Osteocyte (in vitro differentiated cells): ENCODE results near the gene KCNK4. TPM values are rescaled to one million over a fixed set of nuclear protein-coding genes. Genes with fewer than 3 reads are reported as not detected.

Source experiments
- DNase-seq: peaks from one replicate; pipeline ENCODE4 v3.0.0; 2021; ENCODE audit warnings: mixed read lengths; ENCODE audit not compliant: unreplicated experiment; ENCODE audit errors: extremely low spot score
- H3K27ac Mint-ChIP-seq: one replicate; pipeline ENCODE4 v1.8.0; 2021; ENCODE audit warnings: mild to moderate bottlenecking, mixed read lengths; ENCODE audit not compliant: unreplicated experiment
- H3K27me3 Mint-ChIP-seq: one replicate; pipeline ENCODE4 v1.8.0; 2021; ENCODE audit warnings: mixed read lengths; ENCODE audit not compliant: unreplicated experiment
- H3K36me3 Mint-ChIP-seq: one replicate; pipeline ENCODE4 v1.8.0; 2021; ENCODE audit warnings: mixed read lengths; ENCODE audit not compliant: unreplicated experiment
- H3K4me1 Mint-ChIP-seq: one replicate; pipeline ENCODE4 v1.8.0; 2021; ENCODE audit warnings: mixed read lengths; ENCODE audit not compliant: unreplicated experiment
- H3K4me3 Mint-ChIP-seq: one replicate; pipeline ENCODE4 v1.8.0; 2021; ENCODE audit warnings: mild to moderate bottlenecking, moderate library complexity, mixed read lengths; ENCODE audit not compliant: unreplicated experiment
- H3K9me3 Mint-ChIP-seq: one replicate; pipeline ENCODE4 v1.8.0; 2021; ENCODE audit warnings: mixed read lengths; ENCODE audit not compliant: unreplicated experiment
- total RNA-seq: library from RNA; stranded (reverse); gene quantifications from 2 replicates; pipeline ENCODE4 v1.2.1, GENCODE V29; 2021
- TF ChIP-seq, protein P1 (sequence below): fragments of 200-600 bp; sonication (generic); IDR thresholded peaks from 2 replicates; pipeline ENCODE4 v1.5.0; 2021; ENCODE audit warnings: antibody characterized with exemption, mild to moderate bottlenecking, moderate library complexity

The KCNK4 gene
- total RNA-seq, 1 donor from 2014 or later = 0.43 TPM

DNA sequence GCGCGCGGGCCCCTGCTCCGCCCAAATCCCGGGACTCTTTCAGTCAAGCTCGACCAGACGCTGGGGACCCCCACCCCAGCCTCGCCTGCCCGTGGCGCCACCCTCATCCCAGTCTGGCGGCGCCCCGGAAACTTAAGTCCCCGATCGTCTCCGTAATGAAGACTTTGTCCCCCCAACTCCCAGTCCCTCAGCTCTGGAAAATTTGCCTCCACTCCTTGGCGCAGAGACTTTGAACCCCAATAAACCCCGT, 39.4 kb upstream of the KCNK4 start:
- Mint-ChIP-seq H3K9me3 (no peaks in the 10 kb centered on the region), H3K4me3 (peak overlapping the region; percentile 86), H3K27me3 (no peaks in the 10 kb centered on the region), H3K36me3 (no peaks in the 10 kb centered on the region), H3K4me1 (peaks cover 26% of the 10 kb centered on the region), H3K27ac (peak overlapping the region; percentile 64)
- TF ChIP-seq, protein P1, sequence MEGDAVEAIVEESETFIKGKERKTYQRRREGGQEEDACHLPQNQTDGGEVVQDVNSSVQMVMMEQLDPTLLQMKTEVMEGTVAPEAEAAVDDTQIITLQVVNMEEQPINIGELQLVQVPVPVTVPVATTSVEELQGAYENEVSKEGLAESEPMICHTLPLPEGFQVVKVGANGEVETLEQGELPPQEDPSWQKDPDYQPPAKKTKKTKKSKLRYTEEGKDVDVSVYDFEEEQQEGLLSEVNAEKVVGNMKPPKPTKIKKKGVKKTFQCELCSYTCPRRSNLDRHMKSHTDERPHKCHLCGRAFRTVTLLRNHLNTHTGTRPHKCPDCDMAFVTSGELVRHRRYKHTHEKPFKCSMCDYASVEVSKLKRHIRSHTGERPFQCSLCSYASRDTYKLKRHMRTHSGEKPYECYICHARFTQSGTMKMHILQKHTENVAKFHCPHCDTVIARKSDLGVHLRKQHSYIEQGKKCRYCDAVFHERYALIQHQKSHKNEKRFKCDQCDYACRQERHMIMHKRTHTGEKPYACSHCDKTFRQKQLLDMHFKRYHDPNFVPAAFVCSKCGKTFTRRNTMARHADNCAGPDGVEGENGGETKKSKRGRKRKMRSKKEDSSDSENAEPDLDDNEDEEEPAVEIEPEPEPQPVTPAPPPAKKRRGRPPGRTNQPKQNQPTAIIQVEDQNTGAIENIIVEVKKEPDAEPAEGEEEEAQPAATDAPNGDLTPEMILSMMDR = no peak
- DNase-seq = no peak

DNA sequence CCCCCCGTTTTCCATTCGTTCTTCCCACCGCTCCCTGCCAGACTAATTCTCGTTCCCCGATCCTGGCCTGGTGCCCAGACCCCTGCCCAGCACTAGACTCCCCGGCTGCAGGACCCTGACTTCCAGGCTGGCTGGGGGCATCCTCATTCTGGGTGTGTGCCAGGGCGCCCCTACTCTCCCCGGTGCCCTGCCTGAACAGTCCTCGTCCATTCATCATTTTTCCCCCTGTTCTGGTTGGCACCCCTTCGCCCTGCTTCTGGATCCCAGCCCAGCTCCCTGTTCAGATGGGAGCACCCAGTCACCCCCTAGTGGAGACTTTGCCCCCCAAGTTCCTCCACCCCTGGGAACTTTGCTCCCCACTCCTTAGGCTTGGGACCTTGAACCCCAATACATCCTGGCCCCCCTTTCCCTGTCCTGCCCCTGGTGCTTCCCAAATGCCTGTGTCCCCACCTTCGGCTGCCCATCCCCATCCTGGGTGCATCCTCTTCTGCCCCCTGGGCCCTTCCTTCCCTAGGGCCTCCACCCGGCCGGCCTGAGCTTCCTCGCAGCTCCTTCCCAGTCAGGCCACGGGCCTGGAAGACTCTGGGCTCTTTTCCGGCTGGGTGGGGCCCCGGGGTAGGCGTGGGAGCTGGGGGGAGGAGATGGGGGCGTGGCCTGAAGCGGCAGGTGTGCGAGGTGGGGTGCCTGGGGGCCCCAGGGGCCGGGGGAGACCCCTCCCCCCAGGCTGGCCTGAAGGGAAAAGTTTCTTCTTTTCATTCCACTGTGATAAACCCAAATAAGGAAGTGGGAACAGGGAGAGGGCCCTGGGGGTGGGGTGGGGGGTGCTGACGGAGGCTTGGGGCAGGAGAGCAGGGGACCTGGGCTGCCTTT, 38.9 kb upstream of the KCNK4 start:
- H3K27me3 Mint-ChIP-seq = no peaks in the 10 kb centered on the region
- peak overlapping the region; percentile 64 for H3K27ac Mint-ChIP-seq
- no peak for DNase-seq
- no peaks in the 10 kb centered on the region for H3K36me3 Mint-ChIP-seq
- TF ChIP-seq, protein P1 = peak; percentile 14
- H3K4me3 Mint-ChIP-seq = peak overlapping the region; percentile 86
- no peaks in the 10 kb centered on the region for H3K9me3 Mint-ChIP-seq
- peaks cover 26% of the 10 kb centered on the region for H3K4me1 Mint-ChIP-seq

DNA sequence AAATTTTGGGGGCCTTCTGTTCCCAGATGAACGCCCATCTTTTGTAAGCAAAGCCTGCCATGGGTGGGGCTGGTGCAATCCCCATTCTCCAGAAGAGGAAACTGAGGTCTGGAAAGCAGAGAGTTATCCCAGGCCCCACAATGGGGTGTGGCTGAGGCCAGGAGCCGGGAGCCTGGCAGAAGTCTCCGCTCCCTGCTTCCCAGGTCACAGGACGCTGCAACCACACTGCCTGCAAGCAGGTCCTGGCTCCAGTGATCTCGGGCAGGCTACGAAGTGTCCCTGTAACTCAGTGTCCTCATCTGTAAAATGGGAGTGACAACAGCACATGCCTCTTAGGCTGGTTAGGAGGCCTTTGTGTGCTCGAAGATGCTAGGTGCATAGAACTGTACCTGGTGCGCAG, 38.1 kb upstream of the KCNK4 start:
- TF ChIP-seq, protein P1 = no peak
- H3K4me1 Mint-ChIP-seq = peaks cover 22% of the 10 kb centered on the region

DNA sequence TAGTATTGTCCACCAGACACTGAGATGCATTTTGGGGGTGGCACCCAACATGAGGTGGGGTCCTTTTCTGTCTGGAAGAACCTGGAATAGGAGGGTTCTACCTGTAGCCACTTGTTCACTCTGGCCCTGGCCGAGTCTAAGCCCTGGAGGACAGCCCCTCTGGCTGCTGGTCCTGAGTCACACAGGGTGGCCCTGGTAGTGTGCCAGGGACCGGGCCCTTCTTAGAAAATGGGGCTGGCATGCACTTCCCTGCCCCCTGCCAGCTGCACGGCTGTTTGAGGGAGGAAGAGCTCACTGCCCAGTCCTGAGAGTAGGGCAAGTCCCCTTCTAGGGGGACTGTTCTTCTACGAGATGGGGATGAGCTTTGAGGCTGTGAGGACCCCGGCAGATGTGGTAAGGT, 37.6 kb upstream of the KCNK4 start:
- Mint-ChIP-seq H3K4me3 (peak overlapping the region; percentile 53), H3K27me3 (no peaks in the 10 kb centered on the region), H3K4me1 (peaks cover 22% of the 10 kb centered on the region), H3K9me3 (no peaks in the 10 kb centered on the region), H3K36me3 (no peaks in the 10 kb centered on the region), H3K27ac (peak overlapping the region; percentile 34)
- DNase-seq = no peak
- TF ChIP-seq, protein P1 = no peak

More for the DNA sequence above, 38.1 kb upstream of the KCNK4 start:
- no peaks in the 10 kb centered on the region for H3K27me3 Mint-ChIP-seq
- no peaks in the 10 kb centered on the region for H3K9me3 Mint-ChIP-seq
- H3K36me3 Mint-ChIP-seq = no peaks in the 10 kb centered on the region
- H3K4me3 Mint-ChIP-seq = peak overlapping the region; percentile 53
- no peak for DNase-seq
- peak overlapping the region; percentile 34 for H3K27ac Mint-ChIP-seq

DNA sequence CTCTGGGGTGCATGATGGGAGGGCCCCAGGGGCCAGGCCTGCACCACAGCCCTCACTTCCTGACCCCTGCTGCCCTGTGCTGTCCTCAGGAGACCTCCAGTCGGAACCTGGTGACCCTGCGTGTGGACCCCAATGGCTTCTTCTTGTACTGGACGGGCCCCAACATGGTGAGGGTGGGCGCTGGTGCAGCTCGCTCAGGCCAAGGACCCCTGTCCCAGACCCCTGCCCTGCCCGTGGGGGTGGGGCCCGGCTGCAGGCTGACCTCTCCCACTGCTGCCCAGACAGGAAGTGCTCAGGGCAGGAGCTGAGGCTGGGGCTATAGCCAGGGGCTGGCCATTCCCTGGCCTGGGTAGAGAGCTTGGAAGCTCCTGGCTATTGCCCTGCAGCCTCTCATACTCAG, 36.8 kb upstream of the KCNK4 start:
- TF ChIP-seq, protein P1 = no peak
- Mint-ChIP-seq H3K36me3 (peaks cover under 1% of the 10 kb centered on the region), H3K9me3 (no peaks in the 10 kb centered on the region), H3K4me3 (no peak overlapping the region), H3K4me1 (peaks cover 22% of the 10 kb centered on the region), H3K27me3 (no peaks in the 10 kb centered on the region), H3K27ac (peak overlapping the region; percentile 34)
- DNase-seq = no peak
